GM11168 (cell line): ENCODE data around the gene NBPF12.
"Not testable (repeated sequence)": the region's sequence is repeated elsewhere in the genome, so short reads cannot be mapped to it uniquely, and the experiment has no call there.

Experiments used
- in situ Hi-C: fragments of 300-500 bp; cut with MboI; formaldehyde crosslinking; loops from one replicate; pipeline ENCODE4 v1.12.0; 2022; ENCODE audit warnings: low sequenced_read_pairs; ENCODE audit not compliant: unreplicated experiment

Gene NBPF12

GRCh38 chr1:146938242-146938902 lies at the start of gene NBPF12:
NBPF12 (plus strand) TSS chr1:146938324; CDS start chr1:146960144, 21,820 bp downstream.
- in situ Hi-C loops, result loop anchor here (10.0 kb wide), 1 partner anchor 1216 kb away; the partner anchor contains the start of gene NBPF11

GRCh38 chr1:146891355-146891754 lies 46.8 kb upstream of the NBPF12 start:
- in situ Hi-C loops, result not testable (repeated sequence)

- in situ Hi-C loops, result not testable (repeated sequence)
Measured at GRCh38 chr1:146892331-146892730, 45.8 kb upstream of the NBPF12 start.

- in situ Hi-C loops, result not testable (repeated sequence)
Measured at GRCh38 chr1:146907565-146908261, 30.4 kb upstream of the NBPF12 start.

- in situ Hi-C loops, result not testable (repeated sequence)
Measured at GRCh38 chr1:146912975-146913374, 25.1 kb upstream of the NBPF12 start.

GRCh38 chr1:146920811-146921210 lies 17.3 kb upstream of the NBPF12 start:
- in situ Hi-C loops, result loop anchor here (5.0 kb wide), 1 partner anchor 1256 kb away; no protein-coding TSS in a partner anchor

GRCh38 chr1:146922614-146923013 lies 15.5 kb upstream of the NBPF12 start:
- in situ Hi-C loops, result loop anchor here (5.0 kb wide), 1 partner anchor 1255 kb away; no protein-coding TSS in a partner anchor

GRCh38 chr1:146924106-146924505 lies 14.0 kb upstream of the NBPF12 start:
- in situ Hi-C loops, result loop anchor here (5.0 kb wide), 1 partner anchor 1253 kb away; no protein-coding TSS in a partner anchor

GRCh38 chr1:146926413-146926812 lies 11.7 kb upstream of the NBPF12 start:
- in situ Hi-C loops, result not testable (repeated sequence)

- in situ Hi-C loops, result loop anchor here (10.0 kb wide), 1 partner anchor 1225 kb away; the partner anchor contains the start of gene NBPF11
Measured at GRCh38 chr1:146930225-146930624, 7.9 kb upstream of the NBPF12 start.

- in situ Hi-C loops, result loop anchor here (10.0 kb wide), 1 partner anchor 1220 kb away; the partner anchor contains the start of gene NBPF11
Measured at GRCh38 chr1:146934390-146935223, 3.5 kb upstream of the NBPF12 start.

GRCh38 chr1:146937462-146937861 lies 662 bp upstream of the NBPF12 start:
- in situ Hi-C loops, result loop anchor here (10.0 kb wide), 1 partner anchor 1217 kb away; the partner anchor contains the start of gene NBPF11

GRCh38 chr1:146938927-146939786 lies 1.0 kb downstream of the NBPF12 start:
- in situ Hi-C loops, result loop anchor here (10.0 kb wide), 1 partner anchor 1216 kb away; the partner anchor contains the start of gene NBPF11

GRCh38 chr1:146940293-146940692 lies 2.2 kb downstream of the NBPF12 start:
- in situ Hi-C loops, result not testable (repeated sequence)

GRCh38 chr1:146943342-146943886 lies 5.3 kb downstream of the NBPF12 start:
- in situ Hi-C loops, result not testable (repeated sequence)

GRCh38 chr1:146948127-146948526 lies 10.0 kb downstream of the NBPF12 start:
- in situ Hi-C loops, result not testable (repeated sequence)

GRCh38 chr1:146964340-146964739 lies 26.2 kb downstream of the NBPF12 start:
- in situ Hi-C loops, result loop anchor here (25.0 kb wide), 1 partner anchor 1148 kb away; no protein-coding TSS in a partner anchor

GRCh38 chr1:146966351-146966750 lies 28.2 kb downstream of the NBPF12 start:
- in situ Hi-C loops, result loop anchor here (25.0 kb wide), 1 partner anchor 1146 kb away; no protein-coding TSS in a partner anchor

- in situ Hi-C loops, result loop anchor here (25.0 kb wide), 1 partner anchor 1142 kb away; no protein-coding TSS in a partner anchor
Measured at GRCh38 chr1:146970656-146971055, 32.5 kb downstream of the NBPF12 start.
